VCaP (cell line): ENCODE measurements around the gene RUNX1.
"Not testable (repeated sequence)": the region's sequence is repeated elsewhere in the genome, so short reads cannot be mapped to it uniquely, and the experiment has no call there.

Experiments
- H3K27ac ChIP-seq: fragments of 450-650 bp; 2 replicates; pipeline ENCODE4 v1.5.1; 2017
- CTCF ChIP-seq: fragments of 450-650 bp; conservative IDR thresholded peaks from 2 replicates; pipeline ENCODE4 v1.5.1; 2017; ENCODE audit warnings: mild to moderate bottlenecking, moderate library complexity

RUNX1 gene

GRCh38 chr21:34969423-34970166 lies 79.5 kb downstream of the RUNX1 start:
- TF ChIP-seq CTCF = no peak
- H3K27ac ChIP-seq = no peak overlapping the region

- no peak overlapping the region for H3K27ac ChIP-seq
- TF ChIP-seq CTCF = no peak
Observed at GRCh38 chr21:34968414-34969333, 80.4 kb downstream of the RUNX1 start.

GRCh38 chr21:34967509-34968289 lies 81.4 kb downstream of the RUNX1 start:
- TF ChIP-seq CTCF = no peak
- H3K27ac ChIP-seq = no peak overlapping the region

GRCh38 chr21:34966881-34967280 lies 82.2 kb downstream of the RUNX1 start:
- H3K27ac ChIP-seq = not testable (repeated sequence)

GRCh38 chr21:34965200-34966174 lies 83.6 kb downstream of the RUNX1 start:
- no peak for TF ChIP-seq CTCF
- H3K27ac ChIP-seq = peak overlapping the region; percentile 1; the same call in 1 of the 2 replicates

- no peak overlapping the region for H3K27ac ChIP-seq
- TF ChIP-seq CTCF = no peak
Observed at GRCh38 chr21:34962586-34963222, 86.4 kb downstream of the RUNX1 start.

GRCh38 chr21:34962136-34962535 lies 87.0 kb downstream of the RUNX1 start:
- no peak overlapping the region for H3K27ac ChIP-seq
- no peak for TF ChIP-seq CTCF
